ENCODE measurements around the gene TMEM235. TPM values are rescaled to one million over a fixed set of nuclear protein-coding genes. Genes with fewer than 3 reads are reported as not detected.
A peak's percentile ranks its signal among the peaks of the same experiment; 100 is the strongest.

Gene TMEM235
- not detected for total RNA-seq
- long read RNA-seq = 0 reads

DNA sequence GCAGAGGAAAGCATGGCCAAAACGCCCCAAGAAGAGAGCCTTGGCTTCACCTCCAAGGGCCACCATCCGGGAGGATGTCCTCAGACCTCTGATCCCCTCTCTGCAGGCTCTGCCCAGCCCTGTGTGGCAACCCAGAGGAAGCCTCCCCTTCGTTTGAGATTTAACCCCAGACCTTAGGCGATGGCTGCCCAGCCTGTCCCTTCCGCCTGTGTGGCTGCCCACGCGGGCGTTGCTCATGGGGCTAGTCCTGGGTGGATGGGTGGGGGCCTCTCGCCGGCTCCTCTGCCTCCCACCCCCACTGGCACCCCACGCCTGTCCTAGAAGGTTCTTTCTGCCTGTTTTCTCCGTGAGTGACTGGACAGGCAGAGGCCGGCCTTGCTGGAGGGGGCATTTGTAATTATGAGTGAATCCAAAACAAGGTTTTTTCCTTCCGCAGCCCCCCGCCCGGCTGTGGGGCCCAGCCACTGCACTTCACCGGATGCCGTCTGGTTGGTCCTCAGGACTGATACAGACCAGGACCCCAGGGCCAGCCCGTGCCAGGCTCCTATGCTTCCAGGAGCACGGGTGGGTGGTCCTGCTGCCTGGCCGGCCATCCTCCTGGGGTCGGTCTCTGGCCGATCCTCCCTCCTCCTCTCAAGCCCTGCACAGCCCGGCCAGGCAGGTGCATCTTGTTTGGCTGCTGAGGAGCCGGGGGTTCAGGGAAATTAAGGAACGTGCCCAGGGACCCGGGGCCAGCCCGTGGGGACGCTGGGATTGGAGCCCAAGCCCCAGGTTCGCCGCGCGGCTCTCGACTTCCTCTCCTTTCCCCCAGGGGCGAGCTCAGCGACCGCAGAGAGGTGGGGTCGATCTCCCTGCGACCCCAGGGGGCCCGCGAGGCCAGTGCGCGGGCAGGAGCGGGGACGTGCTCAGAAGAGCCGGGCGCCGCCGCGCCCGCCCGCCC, at the start of gene TMEM235:
TMEM235 (plus strand) TSS at position 636 of the 940 bp plus-strand sequence. CDS start 393 bp downstream, outside the sequence.
- no peak for DNase-seq (ENCODE audit: low spot score)

DNA sequence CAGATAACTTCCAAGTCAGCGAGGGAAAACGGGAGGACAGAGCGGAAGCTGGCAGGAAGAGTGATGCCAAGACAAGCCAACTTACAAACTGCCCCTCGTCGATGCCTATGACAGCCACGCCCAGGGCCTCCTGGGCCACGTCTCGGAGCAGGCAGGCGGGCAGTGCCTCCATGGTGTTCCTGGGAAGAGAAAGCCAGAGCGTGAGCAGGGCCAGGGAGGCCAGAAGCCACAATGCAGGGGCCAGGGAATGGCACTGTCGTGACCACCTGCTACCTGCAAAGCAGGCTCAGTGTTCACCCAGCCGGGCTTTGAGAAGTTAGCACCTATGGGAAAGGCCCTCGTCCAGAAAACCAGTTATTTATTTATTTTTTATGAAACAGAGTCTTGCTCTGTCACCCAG, 48.9 kb upstream of the TMEM235 start:
- DNase-seq (ENCODE audit: low spot score) = no peak

DNA sequence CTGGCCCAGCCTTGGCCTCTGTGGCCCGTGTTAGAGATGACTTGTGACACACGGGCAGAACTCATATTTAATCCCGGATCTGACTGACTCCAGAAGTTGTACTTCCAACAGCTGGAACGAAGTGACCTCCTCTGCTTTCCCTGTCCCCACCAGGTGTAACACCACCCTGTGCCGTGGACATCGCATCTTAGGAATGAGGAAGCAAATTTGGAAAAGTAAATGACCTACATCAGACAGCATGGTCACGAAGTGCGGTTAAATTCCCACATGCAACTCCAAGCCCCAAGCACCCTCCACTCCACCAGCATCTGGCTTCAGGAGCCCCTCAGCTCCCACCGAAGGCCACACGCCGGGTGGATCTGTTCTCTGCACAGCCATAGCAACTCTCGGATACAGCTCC, 47.5 kb upstream of the TMEM235 start:
- no peak for DNase-seq (ENCODE audit: low spot score)

DNA sequence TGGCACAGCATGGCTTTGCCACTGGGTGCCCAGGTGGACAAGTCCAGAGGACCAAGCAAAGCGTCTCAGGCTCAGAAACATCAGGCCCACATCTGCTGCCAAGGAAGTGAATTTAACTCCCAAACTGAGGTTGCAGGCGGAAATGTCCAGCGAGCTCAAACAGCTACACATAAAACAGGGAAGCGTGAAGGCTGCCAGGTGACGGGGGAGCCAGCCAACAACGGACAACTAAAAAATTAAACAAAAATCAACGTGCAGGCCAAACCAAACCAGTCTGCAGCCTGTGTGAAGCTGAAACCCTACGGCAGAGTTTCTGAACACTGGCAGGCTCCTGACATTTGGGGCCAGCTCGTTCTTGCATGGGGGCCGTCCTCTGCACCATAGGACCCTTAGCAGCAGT, 47.1 kb upstream of the TMEM235 start:
- no peak for DNase-seq (ENCODE audit: low spot score)

DNA sequence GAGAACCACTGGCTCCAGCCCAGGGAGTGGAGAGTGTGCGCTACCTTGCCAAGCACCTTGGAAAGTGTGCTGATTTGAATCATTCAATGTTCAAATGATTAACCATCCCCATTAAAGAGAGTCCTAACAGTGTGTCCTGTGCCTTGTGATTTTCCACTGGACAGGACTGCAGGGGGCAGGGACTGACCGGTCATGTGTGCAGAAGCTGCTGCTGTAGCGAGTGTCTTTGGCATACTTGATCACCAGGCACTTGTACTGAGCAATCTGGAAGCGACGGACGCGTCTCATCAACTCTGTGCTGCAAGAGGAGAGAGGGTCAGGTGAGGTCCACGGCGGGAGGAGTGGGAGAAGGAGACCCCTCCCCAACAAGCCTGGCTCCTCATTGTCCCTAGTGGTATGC, 46.6 kb upstream of the TMEM235 start:
- no peak for DNase-seq (ENCODE audit: low spot score)

DNA sequence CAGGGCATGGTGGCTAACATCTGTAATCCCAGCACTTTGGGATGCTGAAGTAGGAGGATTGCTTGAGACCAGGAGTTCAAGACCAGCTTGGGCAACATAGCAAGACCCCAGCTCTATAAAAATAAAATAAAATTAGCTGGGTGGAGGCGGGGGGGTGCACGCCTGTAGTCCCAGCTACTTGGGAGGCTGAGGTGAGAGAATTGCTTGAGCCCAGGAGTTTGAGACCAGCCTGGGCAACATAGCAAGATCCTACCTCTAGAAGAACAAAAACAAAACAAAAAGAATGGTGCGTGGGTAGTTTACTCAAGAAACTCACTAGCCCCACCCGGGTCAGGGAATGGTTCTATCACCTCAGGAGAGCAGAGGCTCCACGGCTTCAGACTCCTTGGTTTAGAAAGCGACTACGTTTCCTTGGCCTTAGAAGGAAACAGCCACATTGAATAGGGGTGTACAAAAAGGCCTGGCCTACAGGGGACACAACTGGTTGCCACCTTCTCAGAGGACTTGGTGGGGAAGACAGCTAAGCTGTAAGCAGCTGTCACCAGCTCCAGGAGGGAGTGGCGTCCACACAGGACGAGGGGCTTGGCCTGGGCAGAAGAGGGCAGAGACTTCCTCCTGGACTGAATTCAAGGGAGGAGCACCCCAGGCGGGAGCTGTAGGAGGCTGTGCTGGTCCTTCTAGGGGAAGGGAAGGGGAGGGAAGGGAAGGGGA, 45.3 kb upstream of the TMEM235 start:
- no peak for DNase-seq (ENCODE audit: low spot score)

DNA sequence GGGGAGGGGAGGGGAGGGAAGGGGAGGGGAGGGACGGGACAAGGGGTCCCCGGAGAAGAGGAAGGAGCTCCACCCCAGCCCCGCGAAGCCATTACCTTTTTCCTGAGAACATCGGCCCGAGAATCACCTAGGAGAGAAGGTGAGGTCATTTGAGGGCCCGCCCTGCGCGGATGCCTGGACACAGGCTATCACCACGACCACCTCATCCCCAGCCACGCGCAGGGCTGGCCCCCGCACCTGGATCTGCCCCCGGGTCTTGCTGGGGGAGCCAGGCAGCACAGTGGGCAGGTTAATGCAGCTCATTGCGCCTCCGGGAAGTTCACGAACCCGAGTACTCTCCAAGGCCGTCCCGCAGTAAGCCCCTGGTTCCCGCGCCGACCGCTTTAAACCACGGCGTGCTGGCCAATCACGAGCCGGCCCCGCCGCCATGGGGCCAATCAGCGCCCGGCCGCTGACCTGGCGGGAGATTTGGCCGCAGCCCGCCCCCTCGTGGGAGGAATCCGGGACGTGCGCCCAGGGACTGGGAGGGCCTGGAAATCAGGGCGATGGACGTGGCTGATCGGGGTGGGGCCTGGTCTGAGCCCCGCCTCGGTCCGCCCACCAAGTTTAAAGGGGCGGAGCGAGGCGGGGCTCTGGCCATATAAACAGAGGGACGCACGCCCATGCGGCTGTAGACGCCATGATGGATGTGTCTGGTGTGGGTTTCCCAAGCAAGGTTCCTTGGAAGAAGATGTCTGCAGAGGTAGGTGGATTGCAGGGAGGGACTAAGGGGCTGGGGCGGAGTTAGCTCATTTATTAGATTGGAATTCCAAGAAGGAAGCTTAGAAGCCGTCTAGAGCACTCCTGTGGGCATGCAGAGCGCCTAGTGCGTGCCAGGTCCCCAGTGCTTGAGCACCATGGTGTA, 44.5 kb upstream of the TMEM235 start, which contains the start of the genes AFMID and TK1:
AFMID (plus strand) TSS at position 671 of the 904 bp plus-strand sequence; CDS start at position 680, 9 bp downstream.
TK1 (minus strand) TSS at position 361 of the 904 bp plus-strand sequence; CDS start at position 303, 58 bp downstream.
- DNase-seq (ENCODE audit: low spot score) = peak; percentile 99

DNA sequence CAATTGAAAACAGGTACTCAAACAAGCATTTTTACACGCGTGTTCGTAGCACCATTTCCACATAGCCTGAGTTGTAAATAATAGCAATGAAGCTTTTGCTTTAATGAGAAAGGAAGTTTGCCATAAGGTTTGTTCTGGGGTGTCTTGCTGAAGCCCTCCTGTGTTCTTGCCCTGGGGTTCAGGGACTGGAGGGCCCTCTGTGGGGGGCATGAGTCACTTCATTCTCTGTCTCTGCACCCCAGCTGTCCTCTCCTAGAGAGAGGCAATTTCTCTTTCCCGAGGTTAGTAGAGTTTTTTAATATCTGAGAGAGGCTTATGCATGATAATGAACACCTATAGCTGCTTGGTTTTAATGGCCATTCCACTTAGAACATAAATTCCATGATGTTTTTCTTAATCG, 34.7 kb upstream of the TMEM235 start:
- no peak for DNase-seq (ENCODE audit: low spot score)

DNA sequence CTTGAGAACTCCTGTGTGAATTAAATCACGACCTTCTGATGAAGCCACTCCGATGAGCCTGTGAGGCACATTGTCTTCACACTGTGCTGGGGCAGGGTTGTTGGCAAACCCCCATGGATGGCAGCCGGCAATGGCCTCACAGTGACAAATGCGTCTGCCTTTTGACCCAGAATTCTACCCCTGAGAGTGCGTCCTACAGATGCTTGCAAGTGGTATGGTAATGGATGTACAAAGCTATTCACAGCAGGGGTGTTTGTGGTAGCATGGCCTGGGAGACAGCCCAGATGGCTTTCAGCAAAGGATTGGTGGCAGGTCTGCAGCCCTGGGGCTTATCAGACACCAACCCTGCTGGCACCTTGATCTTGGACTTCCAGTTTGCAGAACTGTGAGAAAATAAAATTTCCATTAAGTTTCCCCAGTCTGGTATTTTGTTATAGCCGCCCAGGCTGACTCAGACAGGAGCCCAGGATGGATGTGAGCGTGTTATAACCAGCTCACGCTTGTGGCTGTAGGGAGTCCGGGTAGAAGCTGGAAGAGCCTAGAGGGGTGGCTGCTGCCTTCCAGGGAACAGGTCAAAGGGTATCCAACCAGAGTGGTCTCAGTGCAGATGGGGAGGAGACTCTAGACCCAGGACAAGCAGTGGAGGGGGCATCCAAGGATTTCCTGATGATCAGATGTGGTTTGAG, 34.1 kb upstream of the TMEM235 start:
- DNase-seq (ENCODE audit: low spot score) = no peak

DNA sequence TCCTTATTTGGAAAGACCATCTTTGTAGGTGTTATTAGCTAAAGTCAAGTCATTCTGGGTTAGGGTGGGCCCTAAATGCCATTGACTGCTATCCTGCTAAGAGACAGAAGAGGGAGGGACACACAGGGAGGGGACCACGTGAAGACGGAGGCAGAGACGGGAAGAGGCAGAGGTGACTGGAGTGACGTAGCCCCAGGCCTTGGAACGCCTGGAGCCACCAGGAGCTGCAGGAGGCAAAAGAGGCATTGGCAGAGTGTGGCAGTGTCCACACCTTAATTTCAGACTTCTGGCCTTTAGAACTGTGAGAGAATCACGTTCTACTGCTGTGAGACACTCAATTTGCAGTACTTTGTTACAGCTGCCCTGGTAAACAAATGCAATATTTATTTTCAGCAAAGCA, 31.0 kb upstream of the TMEM235 start:
- DNase-seq (ENCODE audit: low spot score) = no peak

DNA sequence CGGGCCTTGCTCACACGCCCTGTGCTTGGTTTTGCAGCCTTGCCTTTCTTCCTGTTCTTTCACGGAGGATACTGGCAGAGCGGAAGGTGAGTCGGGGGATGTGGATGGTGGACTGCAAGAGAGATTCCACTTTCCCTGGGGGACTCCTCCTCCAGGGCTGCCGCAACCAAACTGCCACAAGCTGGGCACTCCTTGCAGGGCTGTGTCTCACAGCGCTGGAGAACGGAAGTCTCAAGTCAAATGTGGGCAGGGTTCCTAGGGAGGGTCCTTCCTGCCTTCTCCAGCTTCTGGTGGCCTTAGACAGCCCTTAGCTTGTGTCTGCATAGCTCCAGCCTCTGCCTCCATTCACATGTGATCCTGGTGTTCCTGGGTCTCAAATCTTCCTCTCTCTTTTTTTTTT, 28.8 kb upstream of the TMEM235 start:
- DNase-seq (ENCODE audit: low spot score) = no peak

DNA sequence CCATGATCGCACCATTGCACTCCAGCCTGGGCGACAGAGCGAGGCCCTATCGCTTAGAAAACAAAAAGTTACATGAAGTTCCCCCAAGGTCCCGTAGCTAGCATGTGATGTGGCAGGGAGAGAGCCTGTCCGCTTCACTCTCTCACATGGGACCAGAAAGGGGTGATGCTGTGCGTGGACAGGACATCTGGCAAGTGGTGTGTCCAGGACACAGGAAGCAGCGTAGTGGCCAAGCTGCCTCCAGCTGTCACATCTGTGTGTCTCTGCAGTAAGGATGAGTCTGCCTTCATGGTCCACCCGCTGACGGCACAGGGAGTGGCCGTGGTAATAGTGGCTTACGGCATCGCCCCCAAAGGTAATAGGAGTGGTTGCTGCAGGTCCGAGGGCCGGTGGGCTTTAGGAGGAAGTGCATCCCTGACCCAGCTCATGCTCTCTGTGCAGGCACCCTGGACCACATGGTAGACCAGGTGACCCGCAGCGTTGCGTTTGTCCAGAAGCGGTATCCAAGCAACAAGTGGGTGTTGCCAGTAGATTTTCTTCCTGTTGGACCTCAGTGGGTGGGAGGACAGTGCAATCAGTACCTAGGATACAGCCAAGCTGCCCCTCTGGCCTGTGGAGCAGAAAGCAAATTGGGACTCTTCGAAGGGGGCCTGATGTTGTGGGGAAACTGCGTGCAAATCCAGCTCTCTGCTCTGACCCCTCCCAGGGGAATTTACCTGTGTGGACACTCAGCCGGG, 26.9 kb upstream of the TMEM235 start:
- DNase-seq (ENCODE audit: low spot score) = no peak

DNA sequence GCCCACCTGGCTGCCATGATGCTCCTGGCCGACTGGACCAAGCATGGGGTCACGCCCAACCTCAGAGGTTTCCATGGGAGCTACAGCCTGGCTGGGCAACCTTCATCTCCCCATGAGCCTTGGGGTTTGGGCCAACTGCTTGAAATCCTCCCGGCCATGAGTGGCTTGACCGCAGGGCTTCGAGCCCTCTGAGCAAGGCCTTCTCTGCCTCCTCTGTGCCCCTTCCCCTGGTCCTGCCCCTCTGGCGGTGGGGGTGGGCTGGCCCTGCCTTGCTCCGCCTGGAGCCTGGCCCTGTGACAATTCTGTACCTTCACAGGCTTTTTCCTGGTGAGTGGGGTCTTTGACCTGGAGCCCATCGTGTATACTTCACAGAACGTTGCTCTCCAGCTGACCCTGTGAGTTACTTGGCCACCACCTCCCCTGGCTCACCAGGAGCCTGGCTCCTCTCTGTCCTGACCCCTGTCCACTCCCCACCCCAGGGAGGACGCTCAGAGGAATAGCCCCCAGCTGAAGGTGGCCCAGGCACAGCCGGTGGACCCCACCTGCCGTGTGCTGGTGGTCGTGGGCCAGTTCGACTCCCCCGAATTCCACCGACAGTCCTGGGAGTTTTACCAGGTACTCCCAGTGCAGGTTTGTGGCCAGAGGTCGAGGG, 26.2 kb upstream of the TMEM235 start:
- DNase-seq (ENCODE audit: low spot score) = no peak

DNA sequence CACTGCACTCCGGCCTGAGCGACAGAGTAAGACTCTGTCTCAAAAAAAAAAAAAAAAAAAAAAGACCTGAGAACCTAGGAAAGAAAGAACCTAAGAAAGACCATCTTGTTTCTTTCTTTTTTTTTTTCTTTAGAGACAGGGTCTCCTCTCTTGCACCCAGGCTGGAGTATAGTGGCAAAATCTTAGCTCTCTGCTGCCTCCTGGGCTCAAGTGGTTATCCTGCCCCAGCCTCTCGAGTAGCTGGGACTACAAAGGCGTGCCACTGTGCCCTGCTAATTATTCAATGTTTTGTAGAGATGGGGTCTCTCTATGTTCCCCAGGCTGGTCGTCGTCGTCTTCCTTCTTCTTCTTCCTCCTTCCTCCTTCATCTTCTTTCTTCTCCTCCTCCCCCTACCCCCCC, 25.1 kb upstream of the TMEM235 start:
- DNase-seq (ENCODE audit: low spot score) = no peak

DNA sequence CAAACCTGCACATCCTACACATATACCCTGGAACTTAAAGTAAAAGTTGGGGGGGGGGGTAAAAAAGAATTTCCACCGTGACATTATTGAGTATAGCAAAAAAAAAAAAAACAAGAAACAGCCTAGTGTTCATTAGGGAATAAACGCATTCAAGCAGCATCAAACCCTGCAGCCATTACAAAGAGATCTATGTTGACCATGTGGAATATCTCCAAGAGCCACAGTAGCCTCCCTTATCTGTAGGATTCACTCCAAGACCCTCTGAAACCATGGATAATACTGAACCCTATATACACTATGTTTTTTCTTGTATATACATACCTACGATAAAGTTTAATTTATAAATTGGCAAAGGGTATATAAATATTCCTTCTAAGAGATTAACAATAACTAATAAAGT, 22.9 kb upstream of the TMEM235 start:
- DNase-seq (ENCODE audit: low spot score) = no peak

DNA sequence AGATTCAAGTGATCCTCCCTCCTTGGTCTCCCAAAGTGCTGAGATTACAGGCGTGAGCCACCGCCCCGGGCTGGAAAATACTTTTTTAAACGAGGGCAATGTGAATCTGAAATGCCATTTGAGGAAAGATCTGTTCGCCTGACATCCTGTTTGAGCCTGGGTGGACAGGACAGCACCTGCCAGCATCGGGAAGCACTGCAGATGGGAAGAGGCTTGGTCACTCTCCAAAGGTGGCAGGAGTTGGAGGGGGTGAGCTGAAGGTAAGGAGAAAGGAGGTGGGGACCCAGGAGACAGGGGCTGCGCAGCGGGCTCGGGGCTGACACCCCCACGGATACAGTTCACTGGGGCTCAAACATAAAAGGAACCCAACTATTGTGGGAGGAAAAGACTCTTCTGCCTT, 21.3 kb upstream of the TMEM235 start:
- no peak for DNase-seq (ENCODE audit: low spot score)

DNA sequence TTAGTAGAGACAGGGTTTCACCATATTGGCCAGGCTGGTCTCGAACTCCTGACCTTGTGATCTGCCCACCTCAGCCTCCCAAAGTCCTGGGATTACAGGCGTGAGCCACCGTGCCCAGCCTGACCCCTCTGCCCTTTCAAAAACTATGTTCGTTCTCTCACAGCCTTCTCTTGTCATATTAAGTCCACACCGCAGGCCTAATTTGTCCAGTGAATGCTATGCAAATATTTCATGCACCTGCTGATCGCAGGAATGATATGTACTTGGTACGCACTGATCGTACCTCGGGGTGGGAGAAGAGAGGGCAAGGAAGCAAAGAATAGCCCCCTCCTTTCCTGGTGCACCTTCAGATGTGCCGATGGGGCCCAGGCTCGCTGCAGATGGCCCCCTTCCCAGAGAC, 20.4 kb upstream of the TMEM235 start:
- DNase-seq (ENCODE audit: low spot score) = no peak

DNA sequence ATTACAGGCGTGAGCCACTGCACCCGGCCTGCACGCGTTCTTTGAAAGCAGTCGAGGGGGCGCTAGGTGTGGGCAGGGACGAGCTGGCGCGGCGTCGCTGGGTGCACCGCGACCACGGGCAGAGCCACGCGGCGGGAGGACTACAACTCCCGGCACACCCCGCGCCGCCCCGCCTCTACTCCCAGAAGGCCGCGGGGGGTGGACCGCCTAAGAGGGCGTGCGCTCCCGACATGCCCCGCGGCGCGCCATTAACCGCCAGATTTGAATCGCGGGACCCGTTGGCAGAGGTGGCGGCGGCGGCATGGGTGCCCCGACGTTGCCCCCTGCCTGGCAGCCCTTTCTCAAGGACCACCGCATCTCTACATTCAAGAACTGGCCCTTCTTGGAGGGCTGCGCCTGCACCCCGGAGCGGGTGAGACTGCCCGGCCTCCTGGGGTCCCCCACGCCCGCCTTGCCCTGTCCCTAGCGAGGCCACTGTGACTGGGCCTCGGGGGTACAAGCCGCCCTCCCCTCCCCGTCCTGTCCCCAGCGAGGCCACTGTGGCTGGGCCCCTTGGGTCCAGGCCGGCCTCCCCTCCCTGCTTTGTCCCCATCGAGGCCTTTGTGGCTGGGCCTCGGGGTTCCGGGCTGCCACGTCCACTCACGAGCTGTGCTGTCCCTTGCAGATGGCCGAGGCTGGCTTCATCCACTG, 17.3 kb upstream of the TMEM235 start, which contains the start of gene BIRC5:
BIRC5 (plus strand) TSS at position 238 of the 690 bp plus-strand sequence; CDS start at position 302, 64 bp downstream.
- peak; percentile 96 for DNase-seq (ENCODE audit: low spot score)

DNA sequence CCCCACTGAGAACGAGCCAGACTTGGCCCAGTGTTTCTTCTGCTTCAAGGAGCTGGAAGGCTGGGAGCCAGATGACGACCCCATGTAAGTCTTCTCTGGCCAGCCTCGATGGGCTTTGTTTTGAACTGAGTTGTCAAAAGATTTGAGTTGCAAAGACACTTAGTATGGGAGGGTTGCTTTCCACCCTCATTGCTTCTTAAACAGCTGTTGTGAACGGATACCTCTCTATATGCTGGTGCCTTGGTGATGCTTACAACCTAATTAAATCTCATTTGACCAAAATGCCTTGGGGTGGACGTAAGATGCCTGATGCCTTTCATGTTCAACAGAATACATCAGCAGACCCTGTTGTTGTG, 16.7 kb upstream of the TMEM235 start:
- DNase-seq (ENCODE audit: low spot score) = no peak
